Panc1 (cell line): ENCODE data around the gene TRIO. TPM values are rescaled to one million over a fixed set of nuclear protein-coding genes. Genes with fewer than 3 reads are reported as not detected.

ENCODE experiments used
- ATAC-seq: fragments of 200-7000 bp; cut with Tn5 transposase; 2 replicates; pipeline ENCODE4 v1.9.1; 2020; ENCODE audit warnings: mild to moderate bottlenecking, moderate library complexity
- BruUV-seq: library from RNA; stranded (reverse); fragments of 400-500 nt; replicated peaks from 2 replicates; lab custom pipeline; 2021; lab: Mats Ljungman, UMichigan
- CTCF ChIA-PET: fragments of 300-600 bp; sonication (Branson Sonifier 250); formaldehyde crosslinking; loops from one replicate; lab custom pipeline; 2022; ENCODE audit warnings: antibody characterized with exemption; lab: Charles Lee
- POLR2A ChIA-PET: fragments of 300-600 bp; sonication (Branson Sonifier 250); formaldehyde crosslinking; loops from one replicate; lab custom pipeline; 2022; ENCODE audit warnings: antibody characterized with exemption; lab: Charles Lee
- DNase-seq: peaks from one replicate; pipeline ENCODE4 v3.0.0-alpha.2; 2010; ENCODE audit warnings: low read depth, low spot score
- H3K27ac ChIP-seq: 2 replicates; pipeline ENCODE4 v1.5.1; 2011; ENCODE audit warnings: mild to moderate bottlenecking, low read length, inconsistent platforms
- H3K27me3 ChIP-seq: fragments of 200-500 bp; sonication (Bioruptor generic); 2 replicates; pipeline ENCODE4 v1.6.0; 2014; ENCODE audit warnings: low read length, inconsistent platforms; ENCODE audit not compliant: control insufficient read depth, insufficient read depth
- H3K36me3 ChIP-seq: fragments of 200-500 bp; sonication (Bioruptor generic); 2 replicates; pipeline ENCODE4 v1.5.1; 2014; ENCODE audit warnings: inconsistent platforms, mild to moderate bottlenecking, low read length, moderate library complexity; ENCODE audit not compliant: control insufficient read depth, insufficient read depth
- H3K4me1 ChIP-seq: 2 replicates; pipeline ENCODE4 v1.5.1; 2011; ENCODE audit warnings: inconsistent platforms, mild to moderate bottlenecking, low read length, moderate library complexity; ENCODE audit not compliant: control insufficient read depth, insufficient read depth
- H3K4me3 ChIP-seq, 2 experiments: 2 replicates each; pipeline ENCODE4 v1.5.1; 2011 to 2012; ENCODE audit warnings: low read depth in 2 of 2, low read length in 2 of 2, mild to moderate bottlenecking in 2 of 2, inconsistent platforms in 1 of 2, moderate library complexity in 1 of 2
- H3K9me3 ChIP-seq: fragments of 200-500 bp; sonication (Bioruptor generic); 2 replicates; pipeline ENCODE4 v1.5.1; 2014; ENCODE audit warnings: low read depth, mild to moderate bottlenecking, inconsistent platforms, low read length, moderate library complexity; ENCODE audit not compliant: control insufficient read depth, insufficient read depth
- POLR2AphosphoS5 ChIP-seq: IDR thresholded peaks from 2 replicates; pipeline ENCODE4 v1.6.1; 2012; ENCODE audit warnings: mild to moderate bottlenecking, low read depth, low read length, moderate library complexity
- SIN3A ChIP-seq: IDR thresholded peaks from 2 replicates; pipeline ENCODE4 v1.6.1; 2012; ENCODE audit warnings: low read depth, mild to moderate bottlenecking, low read length, moderate library complexity, borderline replicate concordance; ENCODE audit not compliant: insufficient read depth
- TCF7L2 ChIP-seq: IDR thresholded peaks from 2 replicates; pipeline ENCODE4 v1.6.1; 2011; ENCODE audit warnings: mild to moderate bottlenecking, low read depth, low read length, inconsistent platforms
- in situ Hi-C: cut with HindIII; loops from 2 replicates; pipeline ENCODE4 v1.10.0; 2016; ENCODE audit warnings: low sequenced_read_pairs, low pct_unique_long_range_greater_than_20kb
- intact Hi-C: fragments of 100-400 bp; cut with micrococcal nuclease; formaldehyde crosslinking; loops from one replicate; pipeline ENCODE4 v1.10.0; 2022; ENCODE audit not compliant: unreplicated experiment
- total RNA-seq: library from RNA; stranded (reverse); gene quantifications from one replicate; pipeline ENCODE4 v1.2.1, GENCODE V29; 2021; ENCODE audit not compliant: unreplicated experiment
- TF ChIP-seq, protein P1 (sequence below): fragments of 450-650 bp; IDR thresholded peaks from 2 replicates; pipeline ENCODE4 v1.5.1; 2017; ENCODE audit warnings: mild to moderate bottlenecking
- TF ChIP-seq, protein P2 (sequence below), 2 experiments: IDR thresholded peaks; 2 replicates each; pipeline ENCODE4 v1.6.1; 2011 to 2012; ENCODE audit warnings: low read depth in 2 of 2, control low read depth in 1 of 2, low read length in 1 of 2, mild to moderate bottlenecking in 1 of 2, moderate library complexity in 1 of 2; ENCODE audit not compliant: insufficient read depth in 1 of 2

TRIO gene
- total RNA-seq, 1 experiment from 2014 or later, result 349 TPM

DNA sequence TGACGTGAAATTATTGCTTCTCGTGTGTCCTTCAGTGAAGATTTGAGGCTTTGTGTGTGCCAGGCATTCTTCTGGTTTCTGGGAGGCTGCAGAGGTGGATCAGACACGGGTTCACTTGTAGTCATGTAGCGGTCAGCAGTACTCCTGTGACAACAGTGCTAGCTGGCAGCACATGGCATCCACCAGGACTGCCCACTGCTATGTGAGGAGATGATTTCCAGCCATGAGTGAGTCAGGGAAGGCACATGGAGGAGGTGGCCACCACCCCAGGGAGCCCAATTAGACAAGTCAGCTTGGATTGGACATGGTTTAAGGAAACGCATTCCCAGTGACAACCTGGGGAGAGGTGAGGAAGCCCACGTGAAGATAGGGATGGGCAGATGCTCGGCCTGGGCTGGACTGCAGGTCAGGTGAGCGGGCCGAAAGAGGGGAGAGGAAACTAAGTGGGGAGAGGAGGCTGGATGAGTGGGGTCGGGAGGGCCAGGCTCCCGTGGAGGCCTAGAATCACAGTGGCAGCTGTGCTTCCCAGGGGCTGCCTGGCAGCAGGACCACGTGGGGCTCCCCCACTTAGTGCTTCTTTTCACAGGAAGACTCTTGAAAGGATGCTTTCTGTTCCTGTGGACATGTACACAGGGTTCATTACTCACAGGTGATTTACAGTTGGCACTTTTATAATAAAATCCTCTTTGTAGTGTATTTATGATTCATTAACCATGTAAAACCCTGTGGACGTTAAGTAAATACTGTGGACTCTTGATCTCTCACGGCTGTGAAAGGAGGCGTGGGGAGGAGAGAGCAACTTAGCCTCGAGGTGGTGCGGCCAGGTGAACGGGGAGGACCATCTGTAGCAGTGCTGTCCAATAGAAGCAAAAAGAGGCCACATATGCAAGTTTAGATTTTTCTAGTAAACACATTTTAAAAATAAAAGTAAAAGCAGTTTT, 358.5 kb downstream of the TRIO start:
- TSS peak; percentile 16 for BruUV-seq
- Histone ChIP-seq H3K27ac (no peak overlapping the region), H3K4me3 (no peak overlapping the region), H3K36me3 (peaks cover 45% of the 10 kb centered on the region), H3K9me3 (no peaks in the 10 kb centered on the region), H3K4me1 (no peaks in the 10 kb centered on the region), H3K27me3 (no peaks in the 10 kb centered on the region)
- in situ Hi-C loops, result no loop called here
- ChIA-PET CTCF (no interaction called here), POLR2A (no interaction called here)
- DNase-seq, result no peak
- intact Hi-C loops, result no loop called here
- no peak for TF ChIP-seq SIN3A
- TF ChIP-seq, protein P1, sequence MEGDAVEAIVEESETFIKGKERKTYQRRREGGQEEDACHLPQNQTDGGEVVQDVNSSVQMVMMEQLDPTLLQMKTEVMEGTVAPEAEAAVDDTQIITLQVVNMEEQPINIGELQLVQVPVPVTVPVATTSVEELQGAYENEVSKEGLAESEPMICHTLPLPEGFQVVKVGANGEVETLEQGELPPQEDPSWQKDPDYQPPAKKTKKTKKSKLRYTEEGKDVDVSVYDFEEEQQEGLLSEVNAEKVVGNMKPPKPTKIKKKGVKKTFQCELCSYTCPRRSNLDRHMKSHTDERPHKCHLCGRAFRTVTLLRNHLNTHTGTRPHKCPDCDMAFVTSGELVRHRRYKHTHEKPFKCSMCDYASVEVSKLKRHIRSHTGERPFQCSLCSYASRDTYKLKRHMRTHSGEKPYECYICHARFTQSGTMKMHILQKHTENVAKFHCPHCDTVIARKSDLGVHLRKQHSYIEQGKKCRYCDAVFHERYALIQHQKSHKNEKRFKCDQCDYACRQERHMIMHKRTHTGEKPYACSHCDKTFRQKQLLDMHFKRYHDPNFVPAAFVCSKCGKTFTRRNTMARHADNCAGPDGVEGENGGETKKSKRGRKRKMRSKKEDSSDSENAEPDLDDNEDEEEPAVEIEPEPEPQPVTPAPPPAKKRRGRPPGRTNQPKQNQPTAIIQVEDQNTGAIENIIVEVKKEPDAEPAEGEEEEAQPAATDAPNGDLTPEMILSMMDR, result no peak
- TF ChIP-seq TCF7L2, result no peak
- TF ChIP-seq, protein P2, sequence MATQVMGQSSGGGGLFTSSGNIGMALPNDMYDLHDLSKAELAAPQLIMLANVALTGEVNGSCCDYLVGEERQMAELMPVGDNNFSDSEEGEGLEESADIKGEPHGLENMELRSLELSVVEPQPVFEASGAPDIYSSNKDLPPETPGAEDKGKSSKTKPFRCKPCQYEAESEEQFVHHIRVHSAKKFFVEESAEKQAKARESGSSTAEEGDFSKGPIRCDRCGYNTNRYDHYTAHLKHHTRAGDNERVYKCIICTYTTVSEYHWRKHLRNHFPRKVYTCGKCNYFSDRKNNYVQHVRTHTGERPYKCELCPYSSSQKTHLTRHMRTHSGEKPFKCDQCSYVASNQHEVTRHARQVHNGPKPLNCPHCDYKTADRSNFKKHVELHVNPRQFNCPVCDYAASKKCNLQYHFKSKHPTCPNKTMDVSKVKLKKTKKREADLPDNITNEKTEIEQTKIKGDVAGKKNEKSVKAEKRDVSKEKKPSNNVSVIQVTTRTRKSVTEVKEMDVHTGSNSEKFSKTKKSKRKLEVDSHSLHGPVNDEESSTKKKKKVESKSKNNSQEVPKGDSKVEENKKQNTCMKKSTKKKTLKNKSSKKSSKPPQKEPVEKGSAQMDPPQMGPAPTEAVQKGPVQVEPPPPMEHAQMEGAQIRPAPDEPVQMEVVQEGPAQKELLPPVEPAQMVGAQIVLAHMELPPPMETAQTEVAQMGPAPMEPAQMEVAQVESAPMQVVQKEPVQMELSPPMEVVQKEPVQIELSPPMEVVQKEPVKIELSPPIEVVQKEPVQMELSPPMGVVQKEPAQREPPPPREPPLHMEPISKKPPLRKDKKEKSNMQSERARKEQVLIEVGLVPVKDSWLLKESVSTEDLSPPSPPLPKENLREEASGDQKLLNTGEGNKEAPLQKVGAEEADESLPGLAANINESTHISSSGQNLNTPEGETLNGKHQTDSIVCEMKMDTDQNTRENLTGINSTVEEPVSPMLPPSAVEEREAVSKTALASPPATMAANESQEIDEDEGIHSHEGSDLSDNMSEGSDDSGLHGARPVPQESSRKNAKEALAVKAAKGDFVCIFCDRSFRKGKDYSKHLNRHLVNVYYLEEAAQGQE (IDR thresholded peaks at IDR 0.05; ENCODE audit: insufficient read depth in 1 of 2, low read depth in 2 of 2, low read length in 1 of 2), result no peak
- TF ChIP-seq POLR2AphosphoS5, result no peak
- no peak for ATAC-seq

DNA sequence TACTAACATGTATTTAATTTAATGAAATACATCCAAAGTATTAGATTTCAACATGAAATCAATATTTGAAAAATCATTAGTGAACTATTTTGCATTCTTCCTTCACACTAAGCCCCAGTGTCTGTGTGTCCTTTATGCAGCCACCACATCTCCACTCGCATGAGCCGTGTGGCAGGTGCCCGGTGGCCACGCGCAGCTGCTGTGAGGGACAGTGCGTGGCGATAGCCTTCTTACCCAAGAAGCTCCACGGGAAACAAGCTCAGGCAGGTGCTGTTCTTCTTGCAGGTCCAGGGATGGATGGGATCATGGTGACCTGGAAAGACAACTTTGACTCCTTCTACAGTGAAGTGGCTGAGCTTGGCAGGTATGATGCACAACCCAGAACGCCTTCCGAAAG, 359.1 kb downstream of the TRIO start:
- CTCF ChIA-PET, result no interaction called here
- TF ChIP-seq SIN3A (no peak), TCF7L2 (no peak), POLR2AphosphoS5 (no peak)
- TF ChIP-seq, protein P1, result no peak
- TF ChIP-seq, protein P2 (IDR thresholded peaks at IDR 0.05; ENCODE audit: insufficient read depth in 1 of 2, low read depth in 2 of 2, low read length in 1 of 2), result no peak
- Histone ChIP-seq H3K27me3 (no peaks in the 10 kb centered on the region), H3K27ac (no peak overlapping the region), H3K36me3 (peaks cover 42% of the 10 kb centered on the region), H3K4me3 (no peak overlapping the region), H3K9me3 (no peaks in the 10 kb centered on the region), H3K4me1 (no peaks in the 10 kb centered on the region)
- in situ Hi-C loops (no loop called here), intact Hi-C loops (no loop called here)
- no TSS peak for BruUV-seq
- ATAC-seq (no peak), DNase-seq (no peak)
- POLR2A ChIA-PET, result no interaction called here
